ENCODE measurements around the gene SEMA3D.

DNA sequence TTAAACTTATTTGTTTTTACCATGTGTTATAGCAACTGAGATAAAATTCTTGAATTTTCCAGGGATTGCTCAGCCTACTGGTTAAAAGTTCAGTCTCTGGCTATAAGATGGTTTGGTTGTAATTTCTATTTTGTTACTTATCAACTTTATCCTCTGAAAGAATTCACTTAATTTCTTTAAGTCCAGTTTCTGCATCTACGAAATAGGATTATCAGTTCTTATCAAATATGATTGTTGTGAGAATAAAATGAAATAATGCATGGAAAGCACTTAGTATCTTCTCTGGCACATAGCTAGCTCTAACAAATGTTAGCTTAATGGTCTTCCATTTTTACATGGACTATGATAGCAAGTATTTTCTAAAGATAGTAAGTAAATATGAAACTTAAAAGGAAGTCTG is 53.3 kb downstream of the SEMA3D start:
- TF ChIP-seq, protein P1, sequence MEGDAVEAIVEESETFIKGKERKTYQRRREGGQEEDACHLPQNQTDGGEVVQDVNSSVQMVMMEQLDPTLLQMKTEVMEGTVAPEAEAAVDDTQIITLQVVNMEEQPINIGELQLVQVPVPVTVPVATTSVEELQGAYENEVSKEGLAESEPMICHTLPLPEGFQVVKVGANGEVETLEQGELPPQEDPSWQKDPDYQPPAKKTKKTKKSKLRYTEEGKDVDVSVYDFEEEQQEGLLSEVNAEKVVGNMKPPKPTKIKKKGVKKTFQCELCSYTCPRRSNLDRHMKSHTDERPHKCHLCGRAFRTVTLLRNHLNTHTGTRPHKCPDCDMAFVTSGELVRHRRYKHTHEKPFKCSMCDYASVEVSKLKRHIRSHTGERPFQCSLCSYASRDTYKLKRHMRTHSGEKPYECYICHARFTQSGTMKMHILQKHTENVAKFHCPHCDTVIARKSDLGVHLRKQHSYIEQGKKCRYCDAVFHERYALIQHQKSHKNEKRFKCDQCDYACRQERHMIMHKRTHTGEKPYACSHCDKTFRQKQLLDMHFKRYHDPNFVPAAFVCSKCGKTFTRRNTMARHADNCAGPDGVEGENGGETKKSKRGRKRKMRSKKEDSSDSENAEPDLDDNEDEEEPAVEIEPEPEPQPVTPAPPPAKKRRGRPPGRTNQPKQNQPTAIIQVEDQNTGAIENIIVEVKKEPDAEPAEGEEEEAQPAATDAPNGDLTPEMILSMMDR (IDR thresholded peaks at IDR 0.05): no peak
- no peak for TF ChIP-seq POLR2A (IDR thresholded peaks at IDR 0.05)

Measured in esophagus squamous epithelium (tissue), 4 donors.